H9 (cell line): ENCODE data around the gene WDR7. TPM values are rescaled to one million over a fixed set of nuclear protein-coding genes. Genes with fewer than 3 reads are reported as not detected.

Source experiments
- DNase-seq: peaks from one replicate; pipeline ENCODE4 v3.0.0-alpha.2; 2017
- H2AFZ ChIP-seq: one replicate; pipeline ENCODE4 v1.6.1; 2013; ENCODE audit warnings: mild to moderate bottlenecking, low read length, control low read depth, moderate library complexity
- H2AK5ac ChIP-seq: 2 replicates; pipeline ENCODE4 v1.6.1; 2013; ENCODE audit warnings: low read length, control low read depth, mixed read lengths; ENCODE audit not compliant: insufficient read length
- H2BK120ac ChIP-seq: one replicate; pipeline ENCODE4 v1.6.1; 2013; ENCODE audit warnings: low read depth, mild to moderate bottlenecking, low read length, control low read depth, inconsistent platforms; ENCODE audit not compliant: poor library complexity, severe bottlenecking
- H2BK12ac ChIP-seq: 2 replicates; pipeline ENCODE4 v1.6.1; 2013; ENCODE audit warnings: low read length, control low read depth, mixed read lengths, low read depth; ENCODE audit not compliant: insufficient read length
- H2BK15ac ChIP-seq: 2 replicates; pipeline ENCODE4 v1.6.1; 2013; ENCODE audit warnings: low read depth, low read length, control low read depth
- H2BK20ac ChIP-seq: one replicate; pipeline ENCODE4 v1.6.1; 2013; ENCODE audit warnings: low read depth, mild to moderate bottlenecking, low read length, control low read depth, inconsistent platforms; ENCODE audit not compliant: poor library complexity, severe bottlenecking
- H2BK5ac ChIP-seq: 2 replicates; pipeline ENCODE4 v1.6.1; 2013; ENCODE audit warnings: low read length, control low read depth, mixed read lengths; ENCODE audit not compliant: insufficient read length
- H3K14ac ChIP-seq: 2 replicates; pipeline ENCODE4 v1.6.1; 2013; ENCODE audit warnings: low read length, control low read depth; ENCODE audit not compliant: insufficient read depth
- H3K18ac ChIP-seq: 2 replicates; pipeline ENCODE4 v1.6.1; 2013; ENCODE audit warnings: low read depth, mild to moderate bottlenecking, mixed read lengths, low read length, control low read depth; ENCODE audit not compliant: insufficient read length
- H3K23ac ChIP-seq: 2 replicates; pipeline ENCODE4 v1.6.1; 2013; ENCODE audit warnings: low read length, control low read depth, mixed read lengths, low read depth; ENCODE audit not compliant: insufficient read length
- H3K23me2 ChIP-seq: 2 replicates; pipeline ENCODE4 v1.6.1; 2013; ENCODE audit warnings: low read depth, mild to moderate bottlenecking, mixed read lengths, low read length, control low read depth; ENCODE audit not compliant: insufficient read length, poor library complexity, severe bottlenecking
- H3K27ac ChIP-seq: 2 replicates; pipeline ENCODE4 v1.5.1; 2013; ENCODE audit warnings: low read length, control low read depth, mixed read lengths, low read depth; ENCODE audit not compliant: insufficient read length
- H3K27me3 ChIP-seq: 2 replicates; pipeline ENCODE4 v1.6.1; 2013; ENCODE audit warnings: low read length, control low read depth, inconsistent platforms; ENCODE audit not compliant: insufficient read depth
- H3K4ac ChIP-seq: 2 replicates; pipeline ENCODE4 v1.6.1; 2013; ENCODE audit warnings: low read depth, mild to moderate bottlenecking, control low read depth, inconsistent platforms, low read length, moderate library complexity
- H3K4me1 ChIP-seq: 2 replicates; pipeline ENCODE4 v1.6.1; 2013; ENCODE audit warnings: low read length, control low read depth, inconsistent platforms; ENCODE audit not compliant: insufficient read depth
- H3K4me2 ChIP-seq: 2 replicates; pipeline ENCODE4 v1.6.1; 2013; ENCODE audit warnings: low read length, control low read depth, mixed read lengths; ENCODE audit not compliant: insufficient read length, insufficient read depth
- H3K56ac ChIP-seq: 2 replicates; pipeline ENCODE4 v1.6.1; 2013; ENCODE audit warnings: low read depth, mild to moderate bottlenecking, mixed read lengths, low read length, control low read depth; ENCODE audit not compliant: insufficient read length
- H3K79me1 ChIP-seq: 2 replicates; pipeline ENCODE4 v1.6.1; 2013; ENCODE audit warnings: low read depth, mild to moderate bottlenecking, moderate library complexity, low read length, control low read depth, inconsistent platforms; ENCODE audit not compliant: insufficient read depth, poor library complexity, severe bottlenecking
- H3K79me2 ChIP-seq: 2 replicates; pipeline ENCODE4 v1.6.1; 2013; ENCODE audit warnings: low read length, control low read depth, inconsistent platforms; ENCODE audit not compliant: insufficient read depth
- H3K9ac ChIP-seq: 2 replicates; pipeline ENCODE4 v1.6.1; 2013; ENCODE audit warnings: low read length, control low read depth, mixed read lengths; ENCODE audit not compliant: insufficient read length; ENCODE audit errors: extremely low read depth
- H3K9me3 ChIP-seq: one replicate; pipeline ENCODE4 v1.6.1; 2013; ENCODE audit warnings: low read depth, low read length, inconsistent platforms; ENCODE audit not compliant: control insufficient read depth
- H3T11ph ChIP-seq: one replicate; pipeline ENCODE4 v1.6.1; 2013; ENCODE audit warnings: mild to moderate bottlenecking, low read length, control low read depth, inconsistent platforms
- H4K20me1 ChIP-seq: one replicate; pipeline ENCODE4 v1.6.1; 2013; ENCODE audit not compliant: control insufficient read depth, insufficient read length, insufficient read depth
- H4K5ac ChIP-seq: 2 replicates; pipeline ENCODE4 v1.6.1; 2013; ENCODE audit warnings: low read depth, mild to moderate bottlenecking, mixed read lengths, low read length, control low read depth; ENCODE audit not compliant: insufficient read length
- H4K8ac ChIP-seq: replicated peaks from 2 replicates; pipeline ENCODE4 v1.6.1; 2013; ENCODE audit warnings: low read length, control low read depth, mixed read lengths, low read depth; ENCODE audit not compliant: insufficient read length
- H4K91ac ChIP-seq: 2 replicates; pipeline ENCODE4 v1.6.1; 2013; ENCODE audit warnings: low read depth, mild to moderate bottlenecking, moderate library complexity, mixed read lengths, low read length, control low read depth; ENCODE audit not compliant: insufficient read length
- H3K27ac Mint-ChIP-seq, 3 experiments: 2 replicates in 2 of 3; 3 replicates in 1 of 3; pipeline ENCODE4 v1.8.0; 2020 to 2021; ENCODE audit warnings: mixed read lengths in 3 of 3, mild to moderate bottlenecking in 1 of 3, moderate library complexity in 1 of 3
- H3K27me3 Mint-ChIP-seq: 2 replicates; pipeline ENCODE4 v1.8.0; 2021; ENCODE audit warnings: low read depth, mild to moderate bottlenecking, moderate library complexity, mixed read lengths
- H3K36me3 Mint-ChIP-seq, 3 experiments: 2 replicates in 2 of 3; 3 replicates in 1 of 3; pipeline ENCODE4 v1.8.0; 2020 to 2021; ENCODE audit warnings: low read depth in 3 of 3, mixed read lengths in 3 of 3; ENCODE audit not compliant: insufficient read depth in 1 of 3
- H3K4me1 Mint-ChIP-seq, 2 experiments: 2 replicates each; pipeline ENCODE4 v1.8.0; 2020; ENCODE audit warnings: mixed read lengths in 2 of 2
- H3K4me3 Mint-ChIP-seq, 2 experiments: 2 replicates in 1 of 2; 3 replicates in 1 of 2; pipeline ENCODE4 v1.8.0; 2020 to 2021; ENCODE audit warnings: mild to moderate bottlenecking in 2 of 2, mixed read lengths in 2 of 2, moderate library complexity in 1 of 2
- H3K9me3 Mint-ChIP-seq, 2 experiments: 2 replicates in 1 of 2; 3 replicates in 1 of 2; pipeline ENCODE4 v1.8.0; 2020; ENCODE audit warnings: mild to moderate bottlenecking in 2 of 2, mixed read lengths in 2 of 2, moderate library complexity in 1 of 2
- CTCF ChIP-seq: fragments of 200-600 bp; sonication (generic); conservative IDR thresholded peaks from 3 replicates; pipeline ENCODE4 v1.8.0; 2021; ENCODE audit warnings: antibody characterized with exemption, mild to moderate bottlenecking
- WGBS: extraction: QIAGEN DNeasy Blood & Tissue Kit; methylation state at CpG from one replicate; pipeline ENCODE4 v1.1.7; 2013; ENCODE audit warnings: missing lambda C conversion rate, low lambda C conversion rate, mixed read lengths; ENCODE audit not compliant: insufficient read length; ENCODE audit errors: extremely low coverage; 5-methylcytosine and 5-hydroxymethylcytosine counted together
- total RNA-seq: library from RNA; stranded (reverse); gene quantifications from 2 replicates; pipeline ENCODE4 v1.2.1, GENCODE V29; 2021

The WDR7 gene
- total RNA-seq, 1 experiment from 2014 or later, result 14.8 TPM

- no CpG with 5 or more reads among the region's 1 CpG for WGBS
- no peak overlapping the region for H2BK20ac ChIP-seq
These were observed 268.0 kb downstream of the WDR7 start for GRCh38 chr18:56919190-56919589.

More at GRCh38 chr18:56919190-56919589, 268.0 kb downstream of the WDR7 start:
- Histone ChIP-seq H4K91ac (no peak overlapping the region), H2AFZ (no peak overlapping the region), H3K56ac (no peak overlapping the region), H3K23ac (no peak overlapping the region), H3K4me1 (peaks cover 6% of the 10 kb centered on the region; the same call in 1 of the 2 replicates), H2BK120ac (no peak overlapping the region), H3K27me3 (no peaks in the 10 kb centered on the region), H3K4ac (no peak overlapping the region), H2AK5ac (no peak overlapping the region), H3K79me1 (no peaks in the 10 kb centered on the region), H3K14ac (no peak overlapping the region), H4K8ac (no peak overlapping the region), H2BK15ac (no peak overlapping the region), H3K27ac (no peak overlapping the region), H3K9ac (no peak overlapping the region), H3K9me3 (no peaks in the 10 kb centered on the region), H3K18ac (no peak overlapping the region), H2BK5ac (no peak overlapping the region), H3K23me2 (no peaks in the 10 kb centered on the region), H3K4me2 (no peak overlapping the region), H3T11ph (no peak overlapping the region), H2BK12ac (no peak overlapping the region), H3K79me2 (no peaks in the 10 kb centered on the region), H4K5ac (no peak overlapping the region), H4K20me1 (no peaks in the 10 kb centered on the region)
- Mint-ChIP-seq H3K9me3 (no peaks in the 10 kb centered on the region; a peak in 1 of 5 replicates), H3K36me3 (no peaks in the 10 kb centered on the region), H3K27me3 (no peaks in the 10 kb centered on the region), H3K4me3 (no peak overlapping the region), H3K27ac (peak overlapping the region in 2 of 3 experiments; percentile 37 to 91; a peak in 3 of 7 replicates), H3K4me1 (peaks cover 16 to 21% of the 10 kb centered on the region in 2 experiments)
- TF ChIP-seq CTCF, result no peak
- no peak for DNase-seq
